ENCODE measurements around the gene PPP1R36.

DNA sequence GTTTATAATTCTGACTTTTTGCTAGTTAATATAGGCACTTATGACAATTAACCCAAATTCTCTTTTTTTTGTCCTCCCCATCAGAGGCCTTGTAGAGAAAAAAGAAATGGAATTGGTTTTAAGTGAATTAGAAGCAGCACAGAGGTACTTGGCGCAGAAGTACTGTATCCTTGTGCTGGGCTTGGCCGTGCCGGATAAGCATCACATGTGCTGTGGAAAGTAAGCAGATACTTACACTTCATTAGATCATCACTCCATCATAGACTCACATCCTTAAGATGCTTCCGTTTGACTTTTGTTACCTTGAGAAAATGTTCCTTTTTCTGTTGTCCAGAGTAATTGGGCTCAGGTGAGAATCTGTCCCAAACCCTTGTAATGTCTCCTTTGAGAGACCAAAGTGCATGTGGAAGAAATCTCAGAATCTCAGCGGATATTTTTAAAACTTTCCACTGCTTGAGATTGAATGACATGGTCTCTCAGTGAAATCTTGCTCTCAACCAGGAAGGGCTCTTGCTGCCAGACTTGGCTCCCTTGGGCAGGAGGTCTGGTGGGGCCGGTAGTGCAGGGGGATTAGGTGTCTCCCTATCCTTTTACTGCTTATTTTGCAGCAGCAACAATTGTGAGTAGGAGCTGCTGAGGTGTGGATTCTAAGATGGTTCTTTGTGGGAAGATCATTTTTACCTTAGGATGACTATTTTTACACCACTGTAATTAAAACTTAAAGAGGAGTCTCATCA lies 24.8 kb downstream of the PPP1R36 start:
- TF ChIP-seq POLR2AphosphoS5 (IDR thresholded peaks at IDR 0.05; ENCODE audit: borderline replicate concordance, low read depth, low read length) = no peak
- TF ChIP-seq EZH2 (IDR thresholded peaks at IDR 0.05) = no peak
- TF ChIP-seq FOXP2 (optimal IDR thresholded peaks at IDR 0.05; ENCODE audit: control extremely low read depth, extremely low read length, insufficient read depth) = no peak

Data from SK-N-MC (cell line).